Tibial nerve (tissue), 3 donors: ENCODE results near the gene PC.

Experiments
- CTCF ChIP-seq, 5 experiments: fragments of 200-600 bp in 3 of 5; fragments of 450-650 bp in 2 of 5; sonication (generic) in 3 of 5; IDR thresholded peaks; one replicate each; pipeline ENCODE4 v1.5.1; 2016 to 2019; ENCODE audit warnings: antibody characterized with exemption in 5 of 5, mild to moderate bottlenecking in 3 of 5, moderate library complexity in 2 of 5
- POLR2A ChIP-seq, 2 donors: fragments of 450-650 bp; IDR thresholded peaks; one replicate each; pipeline ENCODE4 v1.6.1; 2017; ENCODE audit warnings: antibody characterized with exemption in 2 of 2, mild to moderate bottlenecking in 2 of 2, moderate library complexity in 2 of 2

- TF ChIP-seq CTCF (IDR thresholded peaks at IDR 0.05), result no peak
- no peak for TF ChIP-seq POLR2A (IDR thresholded peaks at IDR 0.05)
These were observed 79.2 kb downstream of the PC start for GRCh38 chr11:66879000-66879399.
